SH-SY5Y (cell line): ENCODE measurements around the gene ADAD1.

Experiments used
- GATA2 ChIP-seq: IDR thresholded peaks from 2 replicates; pipeline ENCODE4 v1.6.1; 2011; ENCODE audit warnings: mild to moderate bottlenecking, low read depth, low read length
- GATA3 ChIP-seq: IDR thresholded peaks from 2 replicates; pipeline ENCODE4 v1.6.1; 2011; ENCODE audit warnings: low read depth, mild to moderate bottlenecking, low read length, moderate library complexity

The ADAD1 gene

DNA sequence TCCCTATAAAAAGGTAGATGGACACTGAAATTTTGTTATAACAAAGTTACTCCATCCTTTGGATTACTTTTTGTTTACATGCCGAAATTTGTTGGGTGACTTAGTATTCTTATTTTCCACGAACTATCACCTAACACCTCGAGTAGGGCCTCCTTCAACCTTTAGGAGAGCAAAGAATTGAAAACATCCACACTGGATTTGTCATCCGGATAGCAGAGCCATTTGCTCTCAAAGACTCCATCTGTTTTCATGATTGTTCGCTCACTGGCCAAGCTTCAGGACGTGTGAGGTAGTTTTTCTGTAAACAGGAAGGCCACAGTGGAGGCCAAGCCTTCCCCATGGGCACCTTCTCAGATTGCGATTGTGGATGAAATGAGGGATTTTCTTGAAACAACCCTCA, at the start of gene ADAD1:
TSS of gene ADAD1 (plus strand) at position 301 of the 400 bp plus-strand sequence. CDS start 1,059 bp downstream, outside the sequence.
- TF ChIP-seq GATA3 (no peak), GATA2 (no peak)

DNA sequence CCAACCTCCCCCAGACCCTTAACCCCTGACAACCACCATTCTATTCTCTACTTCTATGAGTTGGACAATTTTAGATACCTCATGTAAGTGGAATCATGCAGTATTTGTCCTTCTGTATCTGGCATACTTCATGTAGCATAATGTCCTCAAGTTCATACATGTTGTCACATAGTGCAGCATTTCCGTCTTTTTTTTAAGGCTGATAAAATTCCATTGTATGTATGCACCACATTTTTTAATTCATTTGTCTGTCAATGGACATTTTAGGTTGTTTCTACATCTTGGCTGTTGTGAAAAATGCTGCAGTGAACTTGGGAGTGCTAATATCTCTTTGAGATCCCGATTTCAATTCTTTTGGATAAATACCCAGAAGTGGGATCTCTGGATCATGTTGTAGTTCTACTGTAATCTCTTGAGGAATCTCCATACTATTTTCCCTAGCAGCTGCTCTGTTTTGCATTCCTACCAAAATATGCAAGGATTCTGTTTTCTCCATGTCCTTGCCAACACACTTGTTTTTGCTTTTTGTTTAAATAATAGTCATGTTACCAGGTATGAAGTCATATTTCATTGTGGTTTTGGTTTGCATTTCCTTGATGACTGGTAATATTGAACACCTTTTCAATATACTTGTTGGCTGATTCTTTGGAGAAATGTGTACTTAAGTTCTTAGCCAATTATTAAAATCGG, 48.8 kb upstream of the ADAD1 start:
- TF ChIP-seq GATA3 (no peak), GATA2 (no peak)

DNA sequence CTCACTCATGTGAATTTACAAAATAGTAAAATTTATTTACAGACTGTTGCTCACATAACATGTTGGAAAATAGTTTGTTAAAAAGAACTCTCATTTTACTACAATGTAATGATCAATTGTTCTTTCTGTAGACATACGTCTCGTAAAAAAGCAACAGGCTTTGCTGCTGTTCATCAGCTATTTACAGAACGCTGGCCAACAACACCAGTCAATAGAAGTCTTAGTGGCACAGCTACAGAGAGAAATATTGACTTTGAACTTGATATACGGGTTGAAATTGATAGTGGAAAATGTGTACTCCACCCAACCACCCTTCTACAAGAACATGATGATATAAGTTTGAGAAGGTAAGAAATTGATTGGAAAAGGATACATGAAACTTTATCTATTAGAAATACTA, 47.6 kb upstream of the ADAD1 start:
- TF ChIP-seq GATA3 (no peak), GATA2 (no peak)

DNA sequence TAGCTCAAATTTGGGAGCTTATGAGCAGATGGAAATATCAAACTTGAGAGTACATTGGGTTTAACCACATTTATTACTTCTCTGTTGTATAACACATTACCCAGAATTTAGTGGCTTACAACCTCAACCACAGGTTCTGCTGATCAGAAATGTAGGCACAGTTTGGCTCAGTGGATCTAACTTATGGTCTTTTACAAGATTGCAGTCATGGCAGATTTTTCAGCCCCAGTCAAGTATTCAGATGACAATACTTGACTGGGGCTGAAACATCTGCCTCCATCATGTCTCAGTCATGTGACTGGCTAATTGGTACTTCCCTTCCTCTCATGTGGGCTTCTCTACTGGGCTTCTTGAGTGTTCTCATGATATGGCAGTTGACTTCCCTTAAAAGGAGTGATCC, 44.0 kb upstream of the ADAD1 start:
- TF ChIP-seq GATA3 (no peak), GATA2 (no peak)

DNA sequence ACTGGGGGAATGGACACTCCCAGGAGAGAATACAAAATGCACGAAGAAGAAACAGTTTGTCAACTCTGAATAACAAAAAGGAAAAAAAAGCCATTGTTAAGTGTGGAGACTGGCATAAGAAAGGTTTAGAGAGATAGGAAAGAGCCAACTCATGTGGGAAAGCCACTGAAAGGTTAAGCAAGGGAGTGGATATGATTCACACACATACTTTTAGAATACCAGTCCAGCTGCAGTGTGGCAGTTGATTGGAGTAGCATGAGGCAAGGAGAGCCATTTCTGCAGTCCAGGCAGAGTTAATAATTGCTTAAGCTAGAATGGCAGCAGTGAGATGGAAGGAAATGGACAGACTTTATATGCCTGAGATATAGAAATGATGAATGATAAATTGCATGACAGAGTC, 36.9 kb upstream of the ADAD1 start:
- TF ChIP-seq GATA3 (no peak), GATA2 (no peak)

DNA sequence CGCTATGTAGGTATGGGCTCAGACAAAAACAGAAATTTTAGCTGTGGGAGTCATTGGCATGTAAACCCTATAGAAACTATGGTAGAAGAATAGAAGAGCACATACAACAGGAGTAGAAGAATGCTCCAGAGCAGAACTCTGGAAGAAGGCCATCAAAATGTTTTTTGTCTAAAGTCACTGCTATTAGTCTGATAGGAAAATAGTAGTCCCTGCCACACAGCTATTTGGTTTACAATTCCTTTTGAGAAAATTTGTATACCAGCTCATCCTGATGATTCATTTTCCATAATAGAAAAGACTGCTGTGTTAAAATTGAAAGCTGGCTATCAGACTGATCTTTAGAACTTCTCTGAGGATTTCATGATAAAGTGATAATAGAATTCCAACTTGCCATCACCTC, 32.8 kb upstream of the ADAD1 start:
- no peak for TF ChIP-seq GATA2
- no peak for TF ChIP-seq GATA3

DNA sequence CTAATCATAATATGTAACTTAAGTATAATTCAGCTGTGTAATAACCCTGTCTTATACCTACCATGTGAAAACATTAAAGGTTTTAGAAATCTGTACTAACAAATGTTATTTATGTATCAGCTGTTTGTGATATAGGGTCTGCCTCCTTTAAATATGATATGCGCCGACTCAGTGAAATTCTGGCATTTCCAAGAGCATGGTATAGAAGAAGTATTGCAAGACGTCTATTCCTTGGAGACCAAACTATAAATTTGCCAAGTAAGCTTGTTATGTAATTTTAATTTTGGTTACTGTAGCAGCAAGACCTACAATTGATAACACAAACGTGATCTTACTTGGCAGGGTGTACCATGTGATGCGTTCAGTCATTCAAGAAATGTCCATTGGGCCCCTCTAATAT, 32.3 kb upstream of the ADAD1 start:
- TF ChIP-seq GATA3 (no peak), GATA2 (no peak)

DNA sequence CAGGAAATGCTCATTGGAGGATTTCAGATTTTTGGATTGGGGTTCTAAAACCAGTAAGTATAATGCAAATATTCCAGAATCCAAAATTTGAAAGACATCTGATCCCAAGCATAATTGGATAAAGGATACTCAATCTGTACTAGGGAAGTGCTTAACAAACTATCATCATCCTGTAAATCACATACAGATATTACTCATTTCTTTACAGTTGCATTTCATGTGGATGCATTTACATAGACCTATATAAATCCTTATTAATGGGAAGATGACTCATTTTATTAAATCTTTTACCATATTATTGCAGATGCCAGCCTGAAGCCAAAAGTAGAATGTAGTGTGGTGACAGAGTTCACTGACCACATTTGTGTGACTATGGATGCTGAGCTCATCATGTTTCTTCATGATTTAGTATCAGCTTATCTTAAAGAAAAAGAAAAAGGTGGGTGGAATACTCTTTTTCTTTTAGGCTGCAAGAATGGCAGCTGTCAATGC, 22.4 kb upstream of the ADAD1 start:
- TF ChIP-seq GATA2: no peak
- no peak for TF ChIP-seq GATA3

DNA sequence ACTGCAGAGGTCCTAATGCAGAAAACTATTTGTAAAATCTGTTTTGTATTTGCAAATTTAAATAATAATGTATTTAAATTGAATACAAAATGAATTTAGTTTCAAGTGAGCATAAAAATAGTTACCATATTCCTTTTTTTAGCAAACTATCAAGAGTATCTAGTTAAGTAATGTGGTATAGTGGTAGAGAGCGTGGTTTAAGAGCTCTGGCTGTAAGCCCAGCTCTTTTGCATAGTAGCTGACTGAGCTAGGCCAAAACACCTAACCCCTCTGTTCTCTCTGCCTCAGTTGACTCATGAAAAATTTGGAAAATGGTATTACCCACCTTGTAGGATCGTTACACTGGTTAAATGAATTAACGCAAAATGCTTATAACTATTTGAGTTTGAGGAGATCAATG, 18.1 kb upstream of the ADAD1 start:
- TF ChIP-seq GATA3 (no peak), GATA2 (no peak)

DNA sequence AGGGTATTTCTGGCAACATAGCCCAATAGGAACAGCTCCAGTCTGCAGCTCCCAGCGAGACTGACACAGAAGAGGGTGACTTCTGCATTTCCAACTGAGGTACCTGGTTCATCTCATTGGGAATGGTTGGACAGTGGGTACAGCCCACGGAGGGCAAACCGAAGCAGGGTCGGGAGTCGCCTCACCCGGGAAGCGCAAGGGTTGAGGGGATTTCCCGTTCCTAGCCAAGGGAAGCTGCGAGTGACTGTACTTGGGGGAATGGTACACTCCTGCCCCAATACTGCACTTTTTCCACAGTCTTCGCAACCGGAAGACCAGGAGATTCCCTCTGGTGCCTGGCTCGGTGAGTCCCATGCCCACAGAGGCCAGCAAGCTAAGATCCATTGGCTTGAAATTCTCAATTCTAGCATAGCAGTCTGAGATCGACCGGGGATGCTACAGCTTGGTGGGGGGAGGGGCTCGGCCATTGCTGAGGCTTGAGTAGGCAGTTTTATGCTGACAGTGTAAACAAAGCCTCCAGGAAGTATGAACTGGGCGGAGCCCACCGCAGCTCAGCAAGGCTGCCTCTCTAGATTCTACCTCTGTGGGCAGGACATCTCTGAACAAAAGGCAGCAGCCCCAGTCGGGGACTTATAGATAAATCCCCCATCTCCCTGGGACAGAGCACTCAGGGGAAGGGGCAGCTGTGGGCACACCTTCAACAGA, 14.0 kb upstream of the ADAD1 start:
- TF ChIP-seq GATA3 (no peak), GATA2 (no peak)

DNA sequence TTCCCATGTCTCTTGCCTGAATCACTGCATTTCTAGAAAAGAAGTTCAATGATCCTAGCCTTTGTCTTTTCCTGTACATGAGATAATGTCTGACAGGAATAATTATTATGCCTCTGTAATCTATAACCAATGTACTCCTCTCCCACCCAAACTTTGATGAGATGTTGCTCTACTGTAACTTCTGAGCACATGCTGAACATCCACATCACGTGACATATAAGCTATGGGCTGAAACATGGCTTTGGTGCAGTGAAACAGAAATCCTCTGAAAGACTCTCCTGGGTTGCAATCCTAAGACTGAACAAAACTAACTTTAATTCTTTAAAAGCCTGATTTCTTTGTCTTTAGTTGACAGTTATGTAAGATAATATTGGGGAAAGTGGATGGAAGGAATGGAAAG, 1.5 kb upstream of the ADAD1 start:
- TF ChIP-seq GATA2: no peak
- TF ChIP-seq GATA3: no peak

DNA sequence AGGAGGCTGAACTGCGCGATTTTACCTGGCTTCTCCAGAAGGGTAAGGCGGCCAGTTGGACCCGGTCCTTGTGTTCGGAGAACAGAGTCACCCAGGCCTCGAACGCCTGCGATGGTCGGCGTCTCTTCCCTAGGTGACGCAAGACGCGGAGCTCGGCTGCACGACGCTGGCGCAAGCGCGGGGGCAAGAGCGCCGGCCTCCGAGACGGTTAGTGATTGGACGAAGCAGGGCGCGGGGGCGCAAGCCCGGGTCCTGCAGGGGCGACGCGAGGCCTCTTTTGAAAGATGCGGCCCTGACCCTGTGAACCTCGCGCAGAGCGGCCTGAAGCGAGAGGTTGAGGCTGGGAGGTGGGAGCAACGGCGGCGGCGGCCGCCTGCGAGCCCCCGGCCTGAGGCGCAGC, 428 bp downstream of the ADAD1 start:
- TF ChIP-seq GATA2 (no peak), GATA3 (no peak)

DNA sequence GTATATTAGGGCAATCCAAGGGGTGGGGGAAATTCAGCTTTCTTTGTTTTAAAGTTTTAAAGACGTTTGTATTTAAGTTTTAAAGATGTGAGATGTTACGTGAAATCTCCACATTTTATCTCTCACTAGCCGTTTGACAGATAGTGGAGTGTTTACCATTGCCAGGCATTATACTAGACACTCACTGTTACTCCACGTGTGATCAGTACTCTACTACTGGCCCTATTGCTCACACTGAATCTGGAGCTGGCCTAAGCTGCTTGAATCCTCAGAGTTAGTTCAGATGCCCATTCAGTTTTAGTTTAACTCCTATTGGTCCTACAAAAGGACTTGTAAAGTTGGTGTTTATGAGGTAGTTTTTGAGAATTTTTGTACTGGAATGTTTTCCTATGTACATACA, 4.5 kb downstream of the ADAD1 start:
- TF ChIP-seq GATA3: no peak
- no peak for TF ChIP-seq GATA2

DNA sequence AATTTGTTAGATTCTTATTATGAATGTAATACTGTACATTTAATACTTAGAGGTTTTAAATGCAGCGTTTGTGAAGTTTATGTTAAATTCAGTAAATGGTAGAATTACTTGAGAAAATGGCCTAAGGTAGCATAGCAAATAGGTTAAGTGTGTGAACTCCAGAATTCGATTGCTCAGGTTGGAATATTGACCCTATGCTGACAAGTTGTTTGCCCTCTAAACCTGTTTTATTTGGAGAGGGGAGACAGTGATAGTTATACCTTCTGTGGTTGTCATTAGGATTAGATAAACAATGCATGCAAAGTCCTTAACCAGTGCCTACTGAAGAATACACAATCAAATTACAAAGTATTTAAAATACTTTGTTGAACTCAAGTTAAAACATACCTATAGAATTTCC, 5.4 kb downstream of the ADAD1 start:
- no peak for TF ChIP-seq GATA3
- no peak for TF ChIP-seq GATA2

DNA sequence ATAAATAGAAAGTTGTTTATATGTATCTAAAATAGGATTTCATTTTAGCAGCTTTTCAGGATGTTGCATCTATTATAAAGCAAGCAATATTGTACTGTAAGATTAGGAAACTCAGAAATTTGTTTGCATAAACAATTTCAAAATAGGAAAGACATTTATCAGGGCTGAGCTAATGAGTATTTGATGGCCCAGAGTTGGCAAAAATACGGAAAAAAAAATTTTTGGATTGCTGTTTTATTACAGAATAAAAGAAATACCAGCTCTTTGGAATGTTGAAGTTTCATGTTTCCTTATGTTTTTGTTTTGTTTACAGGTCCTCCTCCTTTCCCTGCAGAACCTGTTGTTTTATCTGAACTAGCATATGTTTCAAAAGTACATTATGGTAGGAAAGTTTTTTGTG, 14.5 kb downstream of the ADAD1 start:
- TF ChIP-seq GATA3 (no peak), GATA2 (no peak)
